Pancreas (tissue), 10 donors: Measurements from ENCODE around the gene CHCHD3. TPM values are rescaled to one million over a fixed set of nuclear protein-coding genes. Genes with fewer than 3 reads are reported as not detected.
A peak's percentile ranks its signal among the peaks of the same experiment; 100 is the strongest.

ENCODE experiments used
- ATAC-seq, 4 donors: fragments of 200-7000 bp; cut with Tn5 transposase; one replicate each; pipeline versions ENCODE4 v1.8.0 to v1.9.1; 2020; ENCODE audit warnings: mild to moderate bottlenecking in 4 of 4, moderate library complexity in 4 of 4
- DNase-seq, 6 donors: peaks; one replicate each; pipeline ENCODE4 v3.0.0-alpha.2; 2020
- FAIRE-seq: peaks from 2 replicates; lab custom pipeline; 2012; peaks lifted over from hg19 to GRCh38; lab: Jason Lieb, UNC
- H3K27ac ChIP-seq, 4 donors: fragments of 200-600 bp; sonication (generic); 1 replicate in 3 of 4; 2 replicates in 1 of 4; pipeline versions ENCODE4 v1.5.0 to v1.8.0; 2020
- H3K27me3 ChIP-seq, 4 donors: fragments of 200-600 bp; one replicate each; pipeline ENCODE4 v1.8.0; 2021
- H3K36me3 ChIP-seq, 3 donors: fragments of 200-600 bp; sonication (generic) in 1 of 3; one replicate each; pipeline versions ENCODE4 v1.5.0 to v1.8.0; 2020 to 2021
- H3K4me1 ChIP-seq, 3 donors: fragments of 200-600 bp; one replicate each; pipeline ENCODE4 v1.8.0; 2021
- H3K4me3 ChIP-seq, 4 donors: fragments of 200-600 bp; sonication (generic) in 2 of 4; one replicate each; pipeline versions ENCODE4 v1.5.0 to v1.8.0; 2020 to 2021
- H3K9me3 ChIP-seq, 4 donors: fragments of 200-600 bp; one replicate each; pipeline ENCODE4 v1.8.0; 2021
- WGBS, 2 donors: extraction: QIAGEN DNeasy Blood & Tissue Kit; methylation state at CpG; one replicate each; pipeline ENCODE4 v1.1.7; 2013; 5-methylcytosine and 5-hydroxymethylcytosine counted together
- intact Hi-C, 3 donors: fragments of 100-400 bp; cut with DNase I; formaldehyde crosslinking; loops; one replicate each; pipeline versions ENCODE4 v1.11.1 to v1.14.2; 2022
- polyA plus RNA-seq, 2 donors: library from polyadenylated mRNA; stranded (reverse); fragments of 200-250 nt; gene quantifications; one replicate each; pipeline ENCODE4 v1.2.3, GENCODE V29; 2013
- total RNA-seq, 6 donors: library from RNA; stranded (reverse); fragmentation: NEBNext Ultra II Directional in 4 of 6; extraction: Animal tissue kit (Norgen Biotek cat#: 25700) in 4 of 6; gene quantifications; one replicate each; pipeline versions ENCODE4 v1.2.1 to v1.2.4, GENCODE V29; 2021 to 2023
- TF ChIP-seq, protein P1 (sequence below), 4 donors: fragments of 200-600 bp; sonication (generic) in 3 of 4; IDR thresholded peaks; one replicate each; pipeline versions ENCODE4 v1.5.0 to v1.8.0; 2021; ENCODE audit warnings: antibody characterized with exemption in 4 of 4
- donor health status: healthy with polysubstance abuse.
- donor health status: DM: no; HTN: no; CAD: no; lungs with moderate emphysema.
- donor health status: DM: no; HTN: no; CAD: no.
- donor health status: control.
- donor health status: control.
- donor health status: Bipolar disorder and iron deficiency.
- donor health status: DM: yes; HTN: yes; CAD: no.
- donor health status: DM: no; HTN: no; CAD: no.
- donor health status: DM: no; HTN: no; CAD: no.
- donor health status: DM: yes; HTN: yes; CAD: no.

The CHCHD3 gene
- total and polyA plus RNA-seq, 8 donors = 7.9 to 23.2 (median 19.3) TPM

DNA sequence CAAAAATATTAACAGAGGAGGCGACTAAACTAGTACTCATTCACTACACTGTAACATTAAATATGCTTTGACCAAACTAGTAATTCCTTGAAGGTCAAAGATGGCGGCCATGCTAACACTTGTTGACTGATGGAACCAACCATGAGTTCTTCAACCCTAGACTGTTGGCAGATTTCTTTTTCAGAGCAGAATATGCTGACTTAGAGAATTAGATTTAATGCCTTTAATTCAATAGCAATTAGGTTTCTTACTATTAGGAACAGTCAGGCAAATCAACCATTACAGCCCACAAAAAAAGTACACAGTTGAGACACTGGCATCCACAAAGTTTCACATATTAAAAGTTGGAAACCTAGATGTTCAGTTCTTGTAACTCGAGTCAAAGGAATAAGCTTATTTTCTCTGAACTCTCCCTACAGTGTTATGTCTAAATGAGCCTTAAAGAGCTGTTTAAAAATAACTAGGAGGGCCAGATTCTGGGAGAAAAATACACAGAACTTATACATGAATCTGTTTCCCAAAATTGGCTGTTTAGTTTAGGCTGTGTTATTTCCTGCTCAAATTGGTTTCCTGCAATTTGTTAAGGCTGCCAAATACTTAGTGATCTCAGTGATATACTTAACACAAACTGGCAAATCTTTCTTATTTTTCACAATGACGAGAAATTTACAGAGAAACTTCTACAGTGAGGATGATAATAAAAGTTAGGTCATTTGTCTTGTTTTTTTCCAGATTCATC is 17.6 kb downstream of the CHCHD3 start:
- TF ChIP-seq, protein P1, sequence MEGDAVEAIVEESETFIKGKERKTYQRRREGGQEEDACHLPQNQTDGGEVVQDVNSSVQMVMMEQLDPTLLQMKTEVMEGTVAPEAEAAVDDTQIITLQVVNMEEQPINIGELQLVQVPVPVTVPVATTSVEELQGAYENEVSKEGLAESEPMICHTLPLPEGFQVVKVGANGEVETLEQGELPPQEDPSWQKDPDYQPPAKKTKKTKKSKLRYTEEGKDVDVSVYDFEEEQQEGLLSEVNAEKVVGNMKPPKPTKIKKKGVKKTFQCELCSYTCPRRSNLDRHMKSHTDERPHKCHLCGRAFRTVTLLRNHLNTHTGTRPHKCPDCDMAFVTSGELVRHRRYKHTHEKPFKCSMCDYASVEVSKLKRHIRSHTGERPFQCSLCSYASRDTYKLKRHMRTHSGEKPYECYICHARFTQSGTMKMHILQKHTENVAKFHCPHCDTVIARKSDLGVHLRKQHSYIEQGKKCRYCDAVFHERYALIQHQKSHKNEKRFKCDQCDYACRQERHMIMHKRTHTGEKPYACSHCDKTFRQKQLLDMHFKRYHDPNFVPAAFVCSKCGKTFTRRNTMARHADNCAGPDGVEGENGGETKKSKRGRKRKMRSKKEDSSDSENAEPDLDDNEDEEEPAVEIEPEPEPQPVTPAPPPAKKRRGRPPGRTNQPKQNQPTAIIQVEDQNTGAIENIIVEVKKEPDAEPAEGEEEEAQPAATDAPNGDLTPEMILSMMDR (IDR thresholded peaks at IDR 0.05) = no peak
- peaks cover 0 to 7% (median 0%) of the 10 kb centered on the region in 3 donors for H3K36me3 ChIP-seq
- no peak overlapping the region for H3K27ac ChIP-seq
- WGBS, 2 donors = 86 to 90% methylated on average over 4 of the region's 4 CpGs
- intact Hi-C loops = no loop called here
- ATAC-seq (no peak), DNase-seq (no peak), FAIRE-seq (no peak)
- H3K27me3 ChIP-seq = no peaks in the 10 kb centered on the region
- peaks cover 8 to 28% (median 14%) of the 10 kb centered on the region in 3 donors for H3K4me1 ChIP-seq
- H3K4me3 ChIP-seq = no peak overlapping the region
- H3K9me3 ChIP-seq = no peaks in the 10 kb centered on the region

DNA sequence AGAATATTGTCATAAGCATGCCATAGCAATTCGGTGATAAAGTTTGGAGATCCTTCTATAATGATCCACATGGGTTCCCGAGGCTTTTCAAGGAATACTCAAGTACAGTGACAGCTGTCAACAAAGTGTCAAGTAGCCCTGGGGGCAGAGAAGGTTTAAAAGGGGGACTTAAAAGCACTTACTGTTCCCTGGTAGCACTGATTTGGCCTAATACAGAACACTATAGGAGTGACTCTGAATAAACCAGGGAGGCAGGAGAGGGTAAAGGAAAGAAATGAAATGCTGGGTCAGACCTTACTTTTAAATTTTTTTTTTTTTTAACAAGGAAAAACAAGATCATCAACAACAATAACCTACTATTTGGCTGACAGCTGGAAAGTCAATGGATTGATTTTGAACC is 20.1 kb downstream of the CHCHD3 start:
- intact Hi-C loops = no loop called here
- TF ChIP-seq, protein P1 (IDR thresholded peaks at IDR 0.05) = no peak
- no peak for DNase-seq
- Histone ChIP-seq H3K27me3 (no peaks in the 10 kb centered on the region), H3K27ac (peak overlapping the region in 3 of 4 donors; percentile 36 to 47 (median 36)), H3K9me3 (no peaks in the 10 kb centered on the region), H3K36me3 (no peaks in the 10 kb centered on the region), H3K4me3 (no peak overlapping the region), H3K4me1 (peaks cover 15 to 32% (median 16%) of the 10 kb centered on the region in 3 donors)
- no peak for ATAC-seq
- no peak for FAIRE-seq
- 44 to 48% methylated on average over 2 of the region's 2 CpGs for WGBS, 2 donors

DNA sequence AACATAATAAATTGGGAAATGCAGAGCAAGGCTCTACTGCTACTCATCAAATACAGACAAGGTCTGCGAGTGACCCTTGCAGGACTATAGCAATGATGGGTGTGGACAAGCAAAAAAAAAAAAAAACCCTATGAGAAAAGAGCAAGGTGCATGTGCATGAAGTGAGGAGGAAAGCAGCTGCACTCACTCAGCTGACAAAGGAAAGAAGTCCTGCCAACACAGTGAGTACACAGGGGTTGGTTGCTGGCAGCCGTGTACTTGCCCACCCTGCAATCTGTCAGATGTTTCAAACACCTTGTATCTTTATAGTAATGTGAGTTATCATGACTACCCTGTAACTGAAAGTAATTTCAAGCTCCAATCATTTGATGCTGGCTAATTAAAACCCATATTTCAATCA is 20.5 kb downstream of the CHCHD3 start:
- Histone ChIP-seq H3K27me3 (no peaks in the 10 kb centered on the region), H3K36me3 (no peaks in the 10 kb centered on the region), H3K4me1 (peaks cover 17 to 32% (median 19%) of the 10 kb centered on the region in 3 donors), H3K27ac (peak overlapping the region in 3 of 4 donors; percentile 36 to 47 (median 36)), H3K4me3 (no peak overlapping the region), H3K9me3 (no peaks in the 10 kb centered on the region)
- no peak for FAIRE-seq
- DNase-seq = peak in 4 of 6 donors; percentile 20 to 70 (median 46)
- WGBS, 2 donors = 33 to 49% methylated on average over 2 of the region's 2 CpGs
- intact Hi-C loops = no loop called here
- TF ChIP-seq, protein P1 (IDR thresholded peaks at IDR 0.05) = no peak
- ATAC-seq = peak; percentile 66 to 86 (median 80)

DNA sequence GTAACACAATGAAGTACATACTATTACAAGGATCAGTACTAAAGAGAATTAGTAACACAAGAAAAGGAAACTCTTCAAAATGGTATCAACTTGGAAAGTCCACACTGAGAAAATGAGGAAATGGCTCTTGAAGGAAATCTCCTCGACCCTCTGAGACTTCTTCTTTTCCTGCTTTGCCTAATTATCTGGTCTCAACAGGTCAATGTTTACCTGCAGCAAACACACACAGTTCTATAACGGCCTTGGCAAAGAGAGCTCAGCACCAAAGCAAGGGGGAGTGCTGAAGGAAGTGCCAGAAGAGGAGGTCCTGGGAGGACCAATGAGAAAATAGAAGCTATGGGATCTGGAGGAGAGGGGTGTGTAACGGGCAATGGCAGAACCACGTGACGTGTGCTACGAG is 21.9 kb downstream of the CHCHD3 start:
- 29 to 54% methylated on average over 6 of the region's 6 CpGs for WGBS, 2 donors
- ATAC-seq = peak; percentile 60 to 82 (median 80)
- H3K4me1 ChIP-seq = peaks cover 22 to 36% (median 26%) of the 10 kb centered on the region in 3 donors
- TF ChIP-seq, protein P1 (IDR thresholded peaks at IDR 0.05) = no peak
- no peaks in the 10 kb centered on the region for H3K27me3 ChIP-seq
- intact Hi-C loops = no loop called here
- no peaks in the 10 kb centered on the region for H3K9me3 ChIP-seq
- peak in 3 of 6 donors; percentile 29 to 55 (median 37) for DNase-seq
- peak overlapping the region; percentile 11 to 59 (median 36) for H3K27ac ChIP-seq
- no peak for FAIRE-seq
- H3K4me3 ChIP-seq = no peak overlapping the region
- no peaks in the 10 kb centered on the region for H3K36me3 ChIP-seq

DNA sequence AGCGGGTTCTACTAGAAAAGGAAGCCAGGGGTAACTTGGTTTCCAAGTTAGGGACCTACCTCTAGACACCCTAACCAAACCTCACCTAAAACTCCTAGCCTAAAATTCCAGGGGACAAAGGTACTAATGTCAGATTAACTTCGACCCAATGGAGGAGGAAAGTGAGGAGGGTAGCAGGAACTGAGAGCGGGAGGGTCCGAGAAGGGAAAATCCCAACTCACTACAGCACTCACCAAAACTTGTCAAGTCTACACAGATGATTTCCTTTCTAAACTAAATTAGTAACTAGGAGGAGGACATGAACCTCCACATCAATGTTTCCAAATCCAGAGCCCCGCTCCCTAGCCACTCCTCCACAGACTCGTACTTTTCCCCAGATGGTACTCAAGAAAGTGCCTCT is 22.6 kb downstream of the CHCHD3 start:
- no peaks in the 10 kb centered on the region for H3K27me3 ChIP-seq
- TF ChIP-seq, protein P1 (IDR thresholded peaks at IDR 0.05) = no peak
- ATAC-seq = no peak
- no peaks in the 10 kb centered on the region for H3K9me3 ChIP-seq
- intact Hi-C loops = no loop called here
- H3K4me3 ChIP-seq = no peak overlapping the region
- WGBS, 2 donors = 87 to 88% methylated on average over 6 of the region's 6 CpGs
- no peaks in the 10 kb centered on the region for H3K36me3 ChIP-seq
- peak overlapping the region in 3 of 4 donors; percentile 27 to 59 (median 46) for H3K27ac ChIP-seq
- no peak for FAIRE-seq
- H3K4me1 ChIP-seq = peaks cover 22 to 33% (median 26%) of the 10 kb centered on the region in 3 donors
- no peak for DNase-seq
